Measurements from ENCODE around the gene CCDC142.

The CCDC142 gene

DNA sequence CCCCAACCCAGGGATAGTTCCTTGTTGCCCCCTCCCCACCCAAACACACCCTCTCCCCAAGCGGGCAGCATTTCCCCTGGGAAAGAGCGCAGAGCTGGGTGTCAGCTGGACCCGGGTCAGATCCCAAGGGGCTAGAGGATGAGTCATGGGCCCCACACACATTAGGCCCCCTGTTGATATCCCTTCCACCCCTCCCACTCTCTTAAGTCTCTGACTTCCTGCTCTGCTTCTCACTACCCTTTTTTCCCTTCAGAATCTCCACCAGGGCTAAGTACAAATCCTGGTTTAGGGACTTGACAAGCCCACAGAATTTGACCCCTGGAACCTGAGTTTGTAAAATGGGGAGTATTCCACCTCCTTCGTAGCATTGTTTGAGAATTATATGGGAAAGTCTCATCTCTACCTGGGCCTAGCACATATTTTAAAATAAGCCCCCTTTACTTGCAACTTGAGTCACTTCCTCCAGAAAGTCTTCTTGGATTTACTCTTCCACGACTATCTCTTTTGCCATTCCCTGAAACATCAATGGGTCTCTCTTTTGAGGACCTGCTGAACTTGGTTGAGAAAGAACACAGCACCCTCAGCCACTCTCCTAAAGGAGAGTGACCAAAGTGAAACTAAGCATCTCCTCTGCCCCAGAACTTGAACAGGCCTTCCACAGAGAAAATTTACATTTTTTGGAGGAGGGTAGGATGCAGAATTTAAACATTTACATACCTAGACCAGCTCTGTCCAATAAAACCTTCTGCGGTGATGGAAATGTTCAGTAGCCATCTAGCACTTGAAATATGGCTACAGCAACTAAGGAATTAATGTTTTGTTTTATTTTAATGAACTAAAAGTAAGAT, 45.7 kb downstream of the CCDC142 start:
- H3K27ac ChIP-seq (ENCODE audit: low read depth, low read length) = no peak overlapping the region
- H3K27me3 ChIP-seq (ENCODE audit: control insufficient read depth, insufficient read depth, low read length) = no peaks in the 10 kb centered on the region
- H3K9ac ChIP-seq (ENCODE audit: low read length) = no peak overlapping the region
- no peak overlapping the region for H3K4me3 ChIP-seq (ENCODE audit: low read length)
- H3K36me3 ChIP-seq (ENCODE audit: control insufficient read depth, insufficient read depth, low read length) = peaks cover 4% of the 10 kb centered on the region
- H3K4me1 ChIP-seq (ENCODE audit: control insufficient read depth, insufficient read depth, low read length) = peaks cover 18% of the 10 kb centered on the region

DNA sequence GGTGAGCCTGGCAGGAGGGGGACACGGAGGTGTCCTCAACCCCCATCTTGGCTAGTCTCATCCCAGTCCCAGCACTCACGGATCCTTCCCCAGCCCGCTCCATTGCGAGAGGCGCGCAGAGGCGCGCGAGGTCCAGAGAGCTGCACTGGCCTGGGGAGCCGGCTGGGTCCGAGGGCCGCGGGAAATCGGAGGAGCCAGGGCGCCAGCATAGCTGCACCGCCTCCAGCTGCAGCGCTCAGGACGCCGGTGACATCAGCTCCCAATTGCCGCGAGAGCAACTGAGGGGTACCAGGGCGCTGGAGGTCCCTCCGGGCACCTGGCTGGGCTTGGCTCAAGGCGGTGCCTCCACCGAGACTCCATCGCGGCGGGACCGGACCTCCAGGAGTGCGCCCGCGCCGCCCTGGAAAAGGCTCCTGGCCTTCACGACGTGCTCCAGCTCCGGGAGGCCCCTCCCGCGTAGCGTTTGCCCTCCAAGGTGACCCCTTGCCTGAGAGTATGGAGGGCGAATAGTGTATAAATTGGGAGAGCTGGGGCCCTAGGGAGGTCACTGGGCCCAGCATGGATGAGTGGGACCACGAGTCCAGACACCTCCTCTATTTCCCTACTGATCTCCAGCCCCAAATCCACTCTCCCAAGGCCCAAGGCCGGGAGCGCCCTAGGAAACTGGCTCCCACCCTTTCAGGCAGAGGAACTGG, 46.5 kb downstream of the CCDC142 start:
- Histone ChIP-seq H3K9ac (ENCODE audit: low read length) (no peak overlapping the region), H3K36me3 (ENCODE audit: control insufficient read depth, insufficient read depth, low read length) (peaks cover 6% of the 10 kb centered on the region), H3K4me3 (ENCODE audit: low read length) (no peak overlapping the region), H3K27me3 (ENCODE audit: control insufficient read depth, insufficient read depth, low read length) (no peaks in the 10 kb centered on the region), H3K4me1 (ENCODE audit: control insufficient read depth, insufficient read depth, low read length) (peaks cover 16% of the 10 kb centered on the region), H3K27ac (ENCODE audit: low read depth, low read length) (no peak overlapping the region)

DNA sequence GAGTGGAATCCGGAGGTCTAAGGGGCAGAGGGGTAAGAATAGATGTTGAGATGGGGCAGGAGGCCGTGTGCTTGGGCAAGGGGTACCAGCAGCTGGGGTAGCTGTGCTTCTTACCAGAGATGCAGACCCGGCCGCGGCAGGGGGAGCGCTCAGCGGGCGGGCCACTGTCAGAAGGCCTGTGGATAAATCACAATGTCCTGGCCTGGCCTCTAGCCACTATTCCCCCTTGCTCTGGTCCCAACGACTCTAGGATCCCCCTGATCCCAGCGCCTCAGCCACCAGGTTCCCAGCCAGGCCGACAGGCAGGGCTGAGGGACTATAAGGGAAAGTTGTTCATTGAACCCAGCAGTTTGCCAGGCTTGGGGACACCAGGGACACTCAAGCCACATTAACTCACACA, 52.3 kb downstream of the CCDC142 start:
- peaks cover 21% of the 10 kb centered on the region for H3K36me3 ChIP-seq (ENCODE audit: control insufficient read depth, insufficient read depth, low read length)
- no peak overlapping the region for H3K9ac ChIP-seq (ENCODE audit: low read length)
- no peak overlapping the region for H3K27ac ChIP-seq (ENCODE audit: low read depth, low read length)
- H3K4me3 ChIP-seq (ENCODE audit: low read length) = no peak overlapping the region
- no peaks in the 10 kb centered on the region for H3K4me1 ChIP-seq (ENCODE audit: control insufficient read depth, insufficient read depth, low read length)
- H3K27me3 ChIP-seq (ENCODE audit: control insufficient read depth, insufficient read depth, low read length) = no peaks in the 10 kb centered on the region

DNA sequence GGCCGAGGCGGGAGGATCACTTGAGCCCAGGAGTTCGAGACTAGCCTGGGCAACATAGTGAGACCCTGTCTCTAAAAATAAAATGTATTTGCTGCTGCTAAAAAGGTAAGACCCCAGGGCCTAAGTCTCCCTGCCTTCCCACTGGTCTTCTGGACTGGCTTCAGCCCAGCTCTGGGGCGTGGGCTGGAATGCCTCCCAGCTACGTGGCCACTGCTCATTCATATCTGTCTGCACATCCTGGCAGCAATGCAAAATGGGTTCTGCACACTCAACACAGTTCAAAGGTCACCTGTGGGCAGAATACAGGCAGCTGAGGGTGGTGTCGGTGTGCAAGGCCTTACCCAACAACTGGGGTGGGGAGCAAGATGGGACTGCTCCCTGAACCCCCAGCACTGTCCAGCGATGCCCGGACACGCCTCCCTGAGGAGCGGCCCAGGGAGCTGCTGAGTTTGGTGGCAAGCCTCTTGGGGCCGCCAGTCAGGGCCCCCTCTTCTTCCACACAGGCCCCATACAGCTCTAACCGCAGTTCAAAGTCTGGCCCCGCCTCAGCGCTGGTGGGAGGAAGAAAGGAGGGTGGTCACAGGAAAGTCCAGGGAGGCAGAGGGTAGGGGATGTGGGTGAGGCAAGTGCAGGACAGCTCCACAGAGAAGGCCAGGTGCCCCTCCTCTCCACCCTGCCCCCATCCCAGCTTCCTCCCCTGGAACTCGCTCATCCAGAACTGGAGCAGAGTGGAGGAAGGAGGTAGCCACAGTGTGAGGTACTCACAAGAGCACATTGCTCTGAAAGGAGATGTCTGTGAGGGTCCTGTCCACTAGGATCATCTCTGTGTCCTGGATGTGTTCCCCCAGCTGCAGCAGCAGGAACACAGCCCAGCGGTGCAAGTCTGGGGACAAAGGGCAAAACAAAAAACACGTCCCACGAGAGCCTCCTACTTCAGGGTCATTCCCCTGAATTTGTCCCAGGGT, 53.0 kb downstream of the CCDC142 start:
- Histone ChIP-seq H3K4me1 (ENCODE audit: control insufficient read depth, insufficient read depth, low read length) (no peaks in the 10 kb centered on the region), H3K9ac (ENCODE audit: low read length) (no peak overlapping the region), H3K27me3 (ENCODE audit: control insufficient read depth, insufficient read depth, low read length) (no peaks in the 10 kb centered on the region), H3K36me3 (ENCODE audit: control insufficient read depth, insufficient read depth, low read length) (peaks cover 21% of the 10 kb centered on the region), H3K4me3 (ENCODE audit: low read length) (no peak overlapping the region), H3K27ac (ENCODE audit: low read depth, low read length) (no peak overlapping the region)

DNA sequence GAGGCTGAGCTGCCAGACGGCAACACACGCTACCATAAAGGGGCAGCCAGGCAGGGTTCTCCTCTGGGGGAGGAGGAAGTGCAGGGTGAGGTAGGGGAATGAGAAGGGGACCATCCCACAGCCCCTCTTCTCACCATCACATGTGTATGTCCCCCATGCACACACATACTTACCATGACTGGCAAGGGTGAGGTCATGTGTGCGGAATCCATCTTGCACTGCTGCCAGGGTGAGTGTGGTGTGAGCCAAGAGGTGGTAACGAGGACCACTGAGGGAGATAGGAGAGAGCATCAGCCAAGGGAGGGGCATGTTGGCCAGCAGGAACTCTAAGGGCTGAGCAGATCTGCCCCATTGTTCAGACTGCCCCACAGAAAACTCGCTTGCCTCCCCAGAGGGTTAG, 54.1 kb downstream of the CCDC142 start:
- H3K4me3 ChIP-seq (ENCODE audit: low read length) = no peak overlapping the region
- H3K36me3 ChIP-seq (ENCODE audit: control insufficient read depth, insufficient read depth, low read length) = peaks cover 21% of the 10 kb centered on the region
- no peak overlapping the region for H3K9ac ChIP-seq (ENCODE audit: low read length)
- no peaks in the 10 kb centered on the region for H3K4me1 ChIP-seq (ENCODE audit: control insufficient read depth, insufficient read depth, low read length)
- H3K27ac ChIP-seq (ENCODE audit: low read depth, low read length) = no peak overlapping the region
- no peaks in the 10 kb centered on the region for H3K27me3 ChIP-seq (ENCODE audit: control insufficient read depth, insufficient read depth, low read length)

DNA sequence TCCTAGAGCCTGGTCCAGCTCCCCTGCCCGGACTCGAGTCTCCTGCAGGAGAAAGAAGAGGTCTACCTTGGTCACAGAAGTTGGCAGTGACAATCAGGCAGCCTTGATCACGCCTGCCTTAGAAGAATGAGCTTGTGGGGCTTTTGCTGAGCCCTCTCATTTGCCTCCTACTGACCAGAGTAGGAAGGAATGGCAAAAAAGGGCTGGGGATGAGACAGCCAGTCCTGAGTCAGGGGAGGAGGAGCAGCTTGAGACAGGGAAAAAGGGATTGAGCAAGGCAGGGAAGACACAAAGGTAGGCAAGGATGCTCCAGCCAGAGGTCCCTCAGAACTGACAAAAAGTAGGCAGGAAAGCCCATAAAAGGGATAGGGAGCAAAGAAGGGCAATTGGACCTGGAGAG, 55.2 kb downstream of the CCDC142 start:
- no peak overlapping the region for H3K9ac ChIP-seq (ENCODE audit: low read length)
- H3K36me3 ChIP-seq (ENCODE audit: control insufficient read depth, insufficient read depth, low read length) = peaks cover 21% of the 10 kb centered on the region
- no peak overlapping the region for H3K4me3 ChIP-seq (ENCODE audit: low read length)
- H3K27ac ChIP-seq (ENCODE audit: low read depth, low read length) = no peak overlapping the region
- no peaks in the 10 kb centered on the region for H3K27me3 ChIP-seq (ENCODE audit: control insufficient read depth, insufficient read depth, low read length)
- no peaks in the 10 kb centered on the region for H3K4me1 ChIP-seq (ENCODE audit: control insufficient read depth, insufficient read depth, low read length)

DNA sequence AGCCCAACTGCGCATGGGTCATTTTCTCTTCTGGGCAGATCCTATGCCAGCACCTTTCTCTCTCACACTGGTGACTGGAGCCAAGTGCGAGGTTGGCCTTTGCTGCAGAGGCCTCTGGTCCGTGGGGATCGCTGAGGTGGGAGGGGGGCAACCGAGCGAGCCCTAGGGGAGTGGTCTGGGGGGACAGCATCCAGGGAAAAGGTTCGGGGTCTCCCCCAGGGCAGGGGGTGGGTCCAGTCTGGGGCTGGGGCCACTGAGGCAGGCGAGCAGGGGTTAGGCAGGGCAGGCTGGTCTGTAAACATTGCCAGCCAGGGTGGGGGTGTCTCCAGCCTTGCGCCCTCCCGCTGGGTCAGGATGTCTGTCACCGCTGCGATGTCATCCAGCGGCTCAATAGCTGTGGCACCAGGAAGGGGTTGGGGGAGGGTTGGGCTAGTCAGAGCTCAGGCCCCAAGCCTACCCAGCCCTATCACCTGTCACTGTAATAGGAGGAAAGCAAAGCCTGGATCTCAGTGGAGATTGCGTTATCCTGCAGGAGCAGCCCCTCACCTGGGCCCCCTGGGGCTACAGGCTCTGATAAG, 56.5 kb downstream of the CCDC142 start:
- no peaks in the 10 kb centered on the region for H3K4me1 ChIP-seq (ENCODE audit: control insufficient read depth, insufficient read depth, low read length)
- H3K4me3 ChIP-seq (ENCODE audit: low read length) = no peak overlapping the region
- peaks cover 15% of the 10 kb centered on the region for H3K36me3 ChIP-seq (ENCODE audit: control insufficient read depth, insufficient read depth, low read length)
- H3K27me3 ChIP-seq (ENCODE audit: control insufficient read depth, insufficient read depth, low read length) = no peaks in the 10 kb centered on the region
- H3K27ac ChIP-seq (ENCODE audit: low read depth, low read length) = no peak overlapping the region
- no peak overlapping the region for H3K9ac ChIP-seq (ENCODE audit: low read length)

DNA sequence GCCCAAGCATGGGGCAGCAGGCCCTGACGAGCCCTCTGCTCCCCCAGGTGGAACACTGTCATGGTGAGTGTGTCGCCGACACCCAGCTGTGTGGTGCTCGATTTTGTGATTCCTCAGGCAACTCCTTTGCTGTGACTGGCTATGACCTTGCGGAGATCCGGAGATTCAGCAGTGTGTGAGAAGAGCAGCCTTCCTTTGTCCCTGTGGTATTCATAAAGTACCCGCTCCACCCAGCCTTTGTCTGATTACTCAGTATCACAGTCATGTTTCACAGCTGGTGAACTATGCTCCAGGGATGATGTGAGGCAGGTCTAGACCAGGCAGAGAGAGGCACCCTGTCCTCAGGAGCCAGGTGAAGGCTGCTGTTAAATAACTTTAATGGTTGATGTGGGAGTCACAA, 57.3 kb downstream of the CCDC142 start:
- Histone ChIP-seq H3K27me3 (ENCODE audit: control insufficient read depth, insufficient read depth, low read length) (no peaks in the 10 kb centered on the region), H3K4me1 (ENCODE audit: control insufficient read depth, insufficient read depth, low read length) (no peaks in the 10 kb centered on the region), H3K27ac (ENCODE audit: low read depth, low read length) (no peak overlapping the region), H3K4me3 (ENCODE audit: low read length) (no peak overlapping the region), H3K36me3 (ENCODE audit: control insufficient read depth, insufficient read depth, low read length) (peaks cover 15% of the 10 kb centered on the region), H3K9ac (ENCODE audit: low read length) (no peak overlapping the region)

DNA sequence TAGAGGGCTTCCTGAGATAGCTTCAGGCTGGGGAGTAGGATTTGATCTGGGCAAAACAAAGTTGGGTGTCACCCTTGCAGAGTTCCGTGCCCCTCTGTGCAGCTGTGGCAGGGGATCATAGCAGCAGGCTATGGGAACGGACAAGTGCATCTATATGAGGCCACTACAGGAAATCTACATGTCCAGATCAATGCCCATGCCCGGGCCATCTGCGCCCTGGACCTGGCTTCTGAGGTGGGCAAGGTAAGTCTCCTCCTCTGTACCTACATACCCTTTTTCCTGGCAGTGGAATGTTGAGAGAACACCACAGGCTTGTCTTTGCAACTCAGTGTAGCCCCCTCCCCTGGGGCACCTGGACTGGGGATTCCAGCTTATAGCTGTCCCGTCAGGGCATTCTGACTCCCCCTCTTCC, 57.8 kb downstream of the CCDC142 start:
- Histone ChIP-seq H3K4me3 (ENCODE audit: low read length) (no peak overlapping the region), H3K27me3 (ENCODE audit: control insufficient read depth, insufficient read depth, low read length) (no peaks in the 10 kb centered on the region), H3K27ac (ENCODE audit: low read depth, low read length) (no peak overlapping the region), H3K36me3 (ENCODE audit: control insufficient read depth, insufficient read depth, low read length) (peaks cover 10% of the 10 kb centered on the region), H3K9ac (ENCODE audit: low read length) (no peak overlapping the region), H3K4me1 (ENCODE audit: control insufficient read depth, insufficient read depth, low read length) (no peaks in the 10 kb centered on the region)

DNA sequence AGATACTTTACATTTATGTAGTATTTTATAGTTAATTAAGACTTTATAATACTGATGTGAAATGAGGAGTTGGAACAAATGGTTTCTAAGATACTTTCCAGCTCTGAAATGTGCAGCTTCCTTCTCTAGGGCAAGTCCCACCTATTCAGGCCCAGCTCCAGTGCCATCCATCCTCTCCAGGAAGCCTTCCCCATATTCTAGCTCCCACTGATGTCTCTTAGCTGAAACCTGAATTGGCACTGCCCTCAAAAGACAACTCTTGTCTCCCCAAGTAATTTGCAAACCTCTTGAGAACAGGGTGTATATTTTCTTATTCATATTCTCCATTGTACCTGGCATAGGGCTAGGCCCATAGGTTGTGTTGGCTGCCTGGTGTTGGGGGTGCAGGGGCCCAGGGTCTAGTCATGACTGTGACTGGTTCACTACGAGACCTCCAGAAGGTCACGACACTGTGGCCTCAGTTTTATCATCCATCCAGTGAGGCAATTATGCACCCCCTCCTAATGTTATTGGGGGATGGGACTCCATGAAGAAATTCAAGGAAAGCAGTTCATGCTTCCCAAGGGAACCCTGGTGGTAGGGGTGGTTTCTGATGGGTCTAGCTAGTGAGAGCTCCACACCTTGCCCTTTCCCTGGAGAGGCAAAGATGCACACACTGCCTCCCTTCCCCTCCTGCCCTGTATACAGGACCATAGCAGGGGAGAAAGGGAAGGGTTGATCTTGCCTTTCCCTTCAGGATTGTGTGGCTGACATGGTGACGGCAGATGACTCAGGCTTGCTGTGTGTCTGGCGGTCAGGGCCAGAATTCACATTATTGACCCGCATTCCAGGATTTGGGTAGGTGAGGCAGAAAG, 58.4 kb downstream of the CCDC142 start:
- Histone ChIP-seq H3K36me3 (ENCODE audit: control insufficient read depth, insufficient read depth, low read length) (peaks cover 6% of the 10 kb centered on the region), H3K9ac (ENCODE audit: low read length) (no peak overlapping the region), H3K27ac (ENCODE audit: low read depth, low read length) (no peak overlapping the region), H3K4me3 (ENCODE audit: low read length) (no peak overlapping the region), H3K27me3 (ENCODE audit: control insufficient read depth, insufficient read depth, low read length) (no peaks in the 10 kb centered on the region), H3K4me1 (ENCODE audit: control insufficient read depth, insufficient read depth, low read length) (no peaks in the 10 kb centered on the region)

All from rectal smooth muscle tissue (tissue), 1 donor.